ENCODE results near the gene RIBC1. TPM values are rescaled to one million over a fixed set of nuclear protein-coding genes. Genes with fewer than 3 reads are reported as not detected.

RIBC1 gene
- total RNA-seq: 0.61 and 0.68 TPM in 2 replicates

DNA sequence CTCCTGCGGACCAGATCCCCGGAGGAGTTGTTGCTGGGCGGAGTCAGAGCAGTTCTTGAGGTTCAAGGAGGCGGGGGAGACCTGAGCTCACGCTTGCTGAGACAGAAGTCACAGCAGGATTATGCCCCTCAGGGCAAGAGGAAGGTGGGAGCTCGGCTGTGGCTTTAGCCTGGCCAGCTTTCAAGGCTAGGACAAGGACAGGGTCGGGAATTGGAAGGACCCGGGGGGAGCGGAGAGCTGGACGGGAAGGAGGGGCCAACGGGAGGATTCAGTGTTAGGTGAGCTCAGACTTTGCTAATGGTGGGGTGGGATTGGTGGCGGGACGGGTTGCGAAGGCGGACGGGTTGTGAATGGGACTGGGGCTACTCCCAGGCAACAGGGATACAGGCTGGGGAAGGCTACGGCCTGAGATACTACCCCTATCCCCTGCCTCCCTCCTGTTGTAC, at the start of gene RIBC1:
Gene RIBC1 (plus strand): TSS at position 13 of the 446 bp plus-strand sequence. CDS start 3,404 bp downstream, outside the sequence.
- intact Hi-C loops (cut with micrococcal nuclease): loop anchor here (1.0 to 10.0 kb wide), 5 partner anchors 11 to 622 kb away; partner anchors contain the start of genes HSD17B10, HUWE1, KDM5C and PHF8

DNA sequence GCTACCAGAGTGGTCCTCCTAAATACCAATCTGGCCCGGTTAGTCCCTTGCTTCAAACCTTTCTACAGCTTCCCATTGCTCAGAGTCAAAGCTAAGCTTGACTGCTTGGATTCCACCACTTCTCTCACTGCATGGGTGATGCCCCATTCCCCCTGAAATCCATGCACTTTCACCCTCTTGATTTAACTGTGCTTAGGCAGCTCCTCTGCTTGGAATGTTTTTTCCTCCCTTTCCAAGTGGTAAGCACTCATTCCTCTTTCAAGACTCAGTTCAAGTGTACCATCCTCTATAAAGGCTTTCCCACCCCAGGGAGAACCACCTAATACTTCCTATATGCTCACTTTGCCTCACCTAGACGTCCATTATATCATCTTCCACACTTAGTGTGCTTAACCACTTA, 49.4 kb upstream of the RIBC1 start:
- intact Hi-C loops (cut with micrococcal nuclease): loop anchor here (10.0 kb wide), 1 partner anchor 59 kb away; no protein-coding TSS in a partner anchor

DNA sequence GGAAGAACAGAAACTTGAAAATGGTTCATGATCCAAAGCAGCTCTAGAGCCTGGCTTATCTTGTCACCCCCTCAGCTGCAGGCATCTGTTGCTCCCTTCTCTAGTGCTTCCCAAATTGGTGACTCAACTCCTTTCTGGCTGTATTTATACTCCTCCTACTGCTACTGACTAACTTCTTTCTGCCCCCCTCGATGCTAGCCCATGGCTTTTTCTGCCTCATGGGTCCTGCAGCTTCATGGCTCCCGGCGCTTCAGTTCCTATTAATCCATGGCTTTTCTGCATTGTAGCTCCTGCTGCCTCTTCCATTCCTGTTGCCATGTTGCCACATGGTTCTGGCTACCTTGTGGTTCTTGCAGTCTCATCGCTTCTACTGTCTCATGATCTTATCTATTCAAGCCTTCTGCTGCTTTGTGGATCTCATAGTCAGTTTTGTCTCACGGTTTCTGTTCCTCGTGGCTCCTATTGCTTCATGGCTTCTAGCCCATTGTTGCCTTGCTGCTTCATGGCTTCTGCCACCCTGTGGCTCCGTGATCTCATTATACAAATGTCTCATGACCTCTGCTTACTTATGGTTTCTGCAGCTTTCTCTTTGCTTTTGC, 48.4 kb upstream of the RIBC1 start:
- intact Hi-C loops (cut with micrococcal nuclease): loop anchor here (10.0 kb wide), 1 partner anchor 60 kb away; no protein-coding TSS in a partner anchor

GRCh38 chrX:53374923-53375322, 47.8 kb upstream of the RIBC1 start:
- intact Hi-C loops (cut with micrococcal nuclease): loop anchor here (10.0 kb wide), 1 partner anchor 60 kb away; no protein-coding TSS in a partner anchor

DNA sequence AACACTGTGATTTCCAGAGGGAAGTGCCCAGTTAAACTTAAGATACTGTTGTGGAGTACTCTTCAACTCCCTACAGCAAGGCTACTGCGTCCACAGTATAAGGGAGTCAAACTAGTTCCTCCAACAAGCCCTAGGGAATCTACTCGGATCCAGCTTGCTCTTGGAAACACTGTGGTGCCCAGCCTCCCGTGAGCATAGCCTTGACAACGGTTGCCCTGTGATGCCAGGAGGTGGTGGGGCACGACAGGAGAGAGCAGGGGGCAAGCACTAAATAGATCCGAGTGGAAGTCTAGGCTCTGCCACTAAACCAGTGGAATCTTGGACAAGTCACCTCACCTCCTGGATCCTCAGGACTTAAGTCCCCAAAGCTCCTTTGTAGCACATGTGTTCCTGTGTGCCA, 45.8 kb upstream of the RIBC1 start:
- intact Hi-C loops (cut with micrococcal nuclease): loop anchor here (10.0 kb wide), 1 partner anchor 62 kb away; no protein-coding TSS in a partner anchor

DNA sequence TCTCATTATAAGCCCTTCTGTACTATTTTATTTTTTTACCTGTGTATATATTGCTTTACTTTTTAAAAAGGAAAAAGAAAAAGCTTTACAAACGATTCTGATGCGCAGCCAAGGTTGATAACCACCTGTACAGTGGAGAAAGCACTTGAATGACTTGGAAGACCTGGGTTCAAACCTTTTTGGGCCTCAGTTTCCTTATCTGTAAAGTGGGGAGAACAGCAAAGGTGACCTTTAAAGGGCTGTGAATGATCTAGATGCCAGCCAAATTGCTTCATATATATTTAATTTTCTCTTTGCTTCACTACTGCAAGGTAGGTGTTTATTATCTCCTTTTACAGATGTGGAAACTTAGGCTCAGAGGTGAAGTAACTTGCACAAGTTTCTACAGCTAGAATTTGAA, 45.2 kb upstream of the RIBC1 start:
- intact Hi-C loops (cut with micrococcal nuclease): loop anchor here (10.0 kb wide), 1 partner anchor 63 kb away; no protein-coding TSS in a partner anchor

DNA sequence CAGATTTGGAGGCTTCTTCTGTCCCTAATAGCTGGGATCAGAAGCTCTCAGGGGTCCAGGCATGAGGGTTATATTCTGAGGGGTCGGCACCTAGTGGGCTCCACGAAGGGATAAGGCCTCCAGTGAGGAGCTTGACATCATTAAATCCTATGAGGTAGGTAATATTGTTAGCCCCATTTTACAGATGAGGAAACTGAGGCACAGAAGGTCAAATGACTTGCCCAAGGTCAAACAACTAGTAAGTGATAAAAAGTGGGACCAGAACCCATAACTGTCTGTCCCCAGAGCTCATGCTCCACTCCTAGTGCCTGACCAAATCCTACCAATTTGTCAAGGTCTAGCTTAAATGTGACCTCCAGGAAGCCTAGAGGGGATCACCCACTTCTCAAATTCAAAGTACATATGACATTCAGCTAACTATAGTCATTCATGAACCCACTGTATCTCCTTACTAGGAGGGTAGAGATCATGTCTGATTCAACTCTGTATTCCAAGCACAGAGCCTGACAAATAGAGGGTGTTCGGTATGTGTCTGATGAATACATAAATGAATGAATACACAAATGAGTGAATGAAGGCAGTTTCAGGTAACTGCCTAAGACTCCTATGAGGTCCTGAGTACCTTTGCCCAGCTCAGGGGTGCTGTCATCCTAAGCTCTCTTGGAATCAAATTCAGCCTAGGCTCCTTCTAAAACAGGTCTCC, 43.5 kb upstream of the RIBC1 start:
- intact Hi-C loops (cut with micrococcal nuclease): loop anchor here (10.0 kb wide), 1 partner anchor 64 kb away; no protein-coding TSS in a partner anchor

- intact Hi-C loops (cut with micrococcal nuclease): loop anchor here (10.0 kb wide), 1 partner anchor 65 kb away; no protein-coding TSS in a partner anchor
Measured at GRCh38 chrX:53379747-53380146, 42.9 kb upstream of the RIBC1 start.

DNA sequence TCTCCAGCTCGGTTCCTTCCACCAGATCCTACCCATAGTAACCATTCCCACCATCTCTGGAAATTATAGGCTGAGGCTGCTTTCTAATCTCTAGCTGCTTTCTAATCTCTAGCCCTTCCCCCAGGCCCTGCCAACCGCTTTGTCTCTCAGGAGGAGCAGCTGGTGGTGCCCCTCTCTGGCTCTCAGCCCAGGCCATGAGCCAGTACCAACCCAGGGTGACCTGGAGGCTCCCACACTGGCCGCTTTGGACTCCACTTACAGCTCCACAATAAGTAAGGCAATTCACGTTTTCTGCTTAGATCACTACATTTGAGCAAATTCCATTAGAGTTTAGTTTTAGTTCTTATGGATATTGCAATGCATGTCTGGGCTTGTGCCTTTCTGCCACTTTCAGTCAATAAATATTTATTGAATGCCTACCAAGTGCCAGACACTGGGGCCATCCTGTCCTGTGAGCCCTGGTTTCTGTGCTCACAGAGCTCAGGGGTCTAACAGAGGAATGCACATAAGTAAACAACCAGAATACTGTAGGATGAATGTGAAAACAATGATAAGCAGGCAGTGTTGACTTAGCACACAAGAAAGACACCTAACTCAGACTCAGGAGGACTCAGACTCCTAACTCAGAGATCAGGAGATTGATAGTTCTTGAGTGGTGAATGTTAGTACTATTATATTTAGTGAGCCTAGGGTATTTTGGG, 39.1 kb upstream of the RIBC1 start:
- intact Hi-C loops (cut with micrococcal nuclease): no loop called here

- intact Hi-C loops (cut with micrococcal nuclease): no loop called here
Measured at GRCh38 chrX:53395605-53396298, 26.9 kb upstream of the RIBC1 start.

GRCh38 chrX:53398216-53398615, 24.5 kb upstream of the RIBC1 start:
- intact Hi-C loops (cut with micrococcal nuclease): no loop called here

DNA sequence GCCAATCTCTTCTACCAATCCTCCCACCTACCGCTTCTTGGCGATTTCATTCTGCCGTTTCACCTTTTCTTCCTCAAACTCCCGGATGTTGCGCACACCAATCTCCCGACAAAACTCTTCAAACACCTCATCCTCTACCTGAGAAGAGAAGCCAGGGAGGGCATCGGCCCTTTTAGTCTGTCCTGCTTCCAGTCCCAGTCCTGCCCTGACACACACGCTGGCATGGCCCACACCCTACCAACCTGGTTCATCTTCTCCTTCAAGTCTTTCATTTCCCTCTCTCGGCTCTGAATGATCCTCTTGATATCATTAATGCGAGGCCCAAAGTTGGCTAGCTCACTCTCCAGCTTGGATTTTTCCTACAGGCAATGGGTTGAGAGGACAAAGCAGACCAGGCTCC, 19.1 kb upstream of the RIBC1 start:
- intact Hi-C loops (cut with micrococcal nuclease): no loop called here

DNA sequence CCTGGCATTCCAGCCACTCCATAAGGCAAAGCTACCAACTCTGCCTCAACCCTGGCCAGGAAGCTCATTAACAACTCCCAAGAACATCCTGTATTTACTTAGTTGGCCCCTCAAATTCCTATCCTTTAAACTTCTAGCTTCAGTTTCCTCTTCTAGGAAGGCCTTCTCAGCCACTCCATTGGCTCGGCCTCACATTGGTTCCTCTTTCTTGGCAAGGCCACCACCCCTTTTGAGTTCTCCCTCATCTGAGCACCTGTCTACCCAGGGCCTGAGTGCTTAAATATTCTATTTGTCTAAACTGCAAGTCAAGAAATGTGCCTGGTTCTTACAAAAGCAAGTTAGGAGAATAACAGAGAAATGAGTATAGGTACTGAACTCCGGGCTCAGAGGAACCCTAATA, 10.2 kb upstream of the RIBC1 start:
- intact Hi-C loops (cut with micrococcal nuclease): no loop called here

- intact Hi-C loops (cut with micrococcal nuclease): loop anchor here (10.0 kb wide), 3 partner anchors 264 to 624 kb away; partner anchors contain the start of genes HUWE1, PHF8 and TSPYL2
Measured at GRCh38 chrX:53420351-53420750, 2.3 kb upstream of the RIBC1 start.

DNA sequence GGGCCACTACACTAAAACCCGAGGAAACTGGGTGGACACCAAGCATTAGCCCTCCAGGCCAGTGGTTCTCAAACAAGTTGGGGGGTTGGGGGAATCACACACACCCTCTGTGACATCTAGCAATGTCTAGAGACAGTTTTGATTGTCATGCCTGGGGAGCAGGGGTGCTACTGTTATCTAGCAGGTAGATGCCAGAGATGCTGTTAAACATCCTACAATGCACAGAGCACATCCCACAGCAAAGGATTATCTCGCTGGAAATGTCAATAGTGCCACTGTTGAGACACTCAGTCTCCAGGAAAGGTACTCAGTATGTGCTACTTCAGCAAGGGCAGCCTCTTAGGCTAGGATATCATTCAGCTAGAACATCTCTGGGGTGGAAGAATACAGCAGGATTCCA, 1.5 kb upstream of the RIBC1 start:
- intact Hi-C loops (cut with micrococcal nuclease): loop anchor here (10.0 kb wide), 3 partner anchors 264 to 624 kb away; partner anchors contain the start of genes HUWE1, PHF8 and TSPYL2

GRCh38 chrX:53421772-53422085, 944 bp upstream of the RIBC1 start:
- intact Hi-C loops (cut with micrococcal nuclease): loop anchor here (1.0 to 10.0 kb wide), 5 partner anchors 13 to 623 kb away; partner anchors contain the start of genes HSD17B10, HUWE1, KDM5C and PHF8

DNA sequence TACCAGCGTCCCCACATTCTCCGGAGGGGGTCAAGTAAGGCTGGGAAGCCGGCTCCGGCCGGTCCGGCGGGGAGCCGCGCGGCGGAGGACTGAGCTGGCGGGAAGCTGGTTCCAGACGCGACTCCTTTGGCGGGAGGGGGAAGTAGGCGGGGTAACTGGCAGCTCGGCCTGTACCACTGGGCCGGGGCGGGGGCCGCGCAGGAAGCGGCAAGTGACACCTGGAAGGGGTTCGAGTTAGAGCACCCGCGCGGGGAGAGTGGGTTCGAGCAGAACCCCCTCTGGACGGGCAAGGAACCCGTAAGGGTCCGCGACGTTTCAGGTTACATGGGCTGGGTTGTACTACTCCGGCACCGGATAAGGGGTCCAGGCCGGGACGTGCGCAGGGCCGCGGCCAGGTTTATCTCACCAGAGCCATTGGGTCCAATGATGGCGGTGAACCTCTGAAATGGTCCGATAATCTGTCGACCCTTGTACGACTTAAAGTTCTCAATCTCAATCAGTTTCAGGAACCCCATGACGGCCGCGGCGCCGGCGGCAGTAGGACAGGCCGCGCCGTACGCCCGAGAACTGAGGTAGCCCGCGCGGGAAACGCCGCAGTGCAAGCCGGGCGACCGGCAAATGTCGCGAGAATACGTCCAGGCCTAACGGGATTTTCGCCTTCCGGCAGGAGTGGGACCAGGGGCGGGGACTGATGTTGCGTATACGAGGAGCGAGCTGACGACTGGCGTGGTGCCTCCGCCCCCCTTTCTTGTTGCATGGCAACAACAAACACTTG, 400 bp upstream of the RIBC1 start, which contains the start of gene SMC1A:
Gene SMC1A (minus strand): TSS at position 569 of the 775 bp plus-strand sequence. CDS start 54 bp downstream, at position 515.
- intact Hi-C loops (cut with micrococcal nuclease): loop anchor here (1.0 to 10.0 kb wide), 5 partner anchors 12 to 623 kb away; partner anchors contain the start of genes HSD17B10, HUWE1, KDM5C and PHF8

DNA sequence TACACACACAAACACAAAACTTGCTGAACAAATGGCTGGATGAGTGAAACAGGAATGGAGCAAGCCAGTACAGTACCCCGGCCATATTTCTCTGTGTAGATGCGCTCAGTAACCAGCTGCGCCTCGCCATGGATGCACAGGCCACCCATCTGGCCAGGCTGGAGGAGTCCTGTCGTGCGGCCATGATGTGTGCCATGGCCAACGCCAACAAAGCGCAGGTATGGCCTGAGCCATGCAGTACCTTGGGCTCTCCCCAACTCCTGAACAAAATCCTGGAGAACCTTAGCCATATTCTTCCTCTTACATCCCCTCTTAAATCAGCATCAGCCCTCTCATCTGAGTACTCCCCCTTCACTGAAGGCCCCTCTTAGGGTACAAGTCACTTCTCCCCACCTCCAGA, 7.1 kb downstream of the RIBC1 start:
- intact Hi-C loops (cut with micrococcal nuclease): loop anchor here (10.0 kb wide), 3 partner anchors 255 to 615 kb away; partner anchors contain the start of genes HUWE1, PHF8 and TSPYL2

DNA sequence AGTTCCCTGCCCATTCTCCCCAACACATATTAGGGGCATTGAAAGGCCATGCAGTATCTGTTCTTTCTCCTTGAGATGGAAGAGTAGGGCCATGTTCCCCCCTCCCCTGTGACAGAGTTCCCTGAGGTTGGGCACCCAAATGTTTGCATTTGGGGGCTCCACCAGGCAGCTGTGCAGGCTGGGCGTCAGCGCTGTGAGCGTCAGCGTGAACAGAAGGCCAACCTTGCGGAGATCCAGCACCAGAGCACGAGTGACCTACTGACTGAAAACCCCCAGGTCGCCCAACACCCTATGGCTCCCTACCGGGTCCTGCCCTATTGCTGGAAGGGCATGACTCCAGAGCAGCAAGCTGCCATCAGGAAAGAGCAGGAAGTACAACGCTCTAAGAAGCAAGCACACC, 7.6 kb downstream of the RIBC1 start:
- intact Hi-C loops (cut with micrococcal nuclease): no loop called here
